ENCODE data around the gene CARHSP1. TPM values are rescaled to one million over a fixed set of nuclear protein-coding genes. Genes with fewer than 3 reads are reported as not detected.
"Not testable (repeated sequence)": the region's sequence is repeated elsewhere in the genome, so short reads cannot be mapped to it uniquely, and the experiment has no call there.

Gene CARHSP1
- polyA plus RNA-seq, 2 donors = 212 to 343 TPM

- Histone ChIP-seq H3K27me3 (ENCODE audit: control insufficient read depth in 1 of 2, insufficient read depth in 2 of 2, low read length in 2 of 2) (no peaks in the 10 kb centered on the region), H3K4me1 (ENCODE audit: control insufficient read depth in 2 of 2, insufficient read depth in 2 of 2, low read length in 1 of 2) (peaks cover 0 to 13% of the 10 kb centered on the region in 2 donors), H3K9me3 (ENCODE audit: control insufficient read depth in 2 of 2, insufficient read depth in 1 of 2, low read depth in 1 of 2, low read length in 1 of 2) (no peaks in the 10 kb centered on the region), H3K36me3 (ENCODE audit: control insufficient read depth in 2 of 2, insufficient read depth in 2 of 2, low read length in 1 of 2) (no peaks in the 10 kb centered on the region), H3K27ac (ENCODE audit: low read depth in 2 of 2, low read length in 1 of 2) (no peak overlapping the region), H3K4me3 (ENCODE audit: low read depth in 1 of 2, low read length in 2 of 2) (no peak overlapping the region)
- 47 to 51% methylated on average over 6 of the region's 6 CpGs for WGBS, 2 donors
These were observed 5.6 kb upstream of the CARHSP1 start for GRCh38 chr16:8874388-8874787.

- 88 to 95% methylated on average over 7 of the region's 7 CpGs for WGBS, 2 donors
These were observed 5.0 kb upstream of the CARHSP1 start for GRCh38 chr16:8873866-8874195.

GRCh38 chr16:8872967-8873865 lies 4.4 kb upstream of the CARHSP1 start:
- H3K27ac ChIP-seq (ENCODE audit: low read depth in 2 of 2, low read length in 1 of 2) = no peak overlapping the region
- WGBS, 2 donors = 82 to 86% methylated on average over 22 of the region's 22 CpGs
- H3K9me3 ChIP-seq (ENCODE audit: control insufficient read depth in 2 of 2, insufficient read depth in 1 of 2, low read depth in 1 of 2, low read length in 1 of 2) = no peaks in the 10 kb centered on the region
- H3K36me3 ChIP-seq (ENCODE audit: control insufficient read depth in 2 of 2, insufficient read depth in 2 of 2, low read length in 1 of 2) = no peaks in the 10 kb centered on the region
- H3K4me1 ChIP-seq (ENCODE audit: control insufficient read depth in 2 of 2, insufficient read depth in 2 of 2, low read length in 1 of 2) = peaks cover 0 to 11% of the 10 kb centered on the region in 2 donors
- no peak overlapping the region for H3K4me3 ChIP-seq (ENCODE audit: low read depth in 1 of 2, low read length in 2 of 2)
- no peaks in the 10 kb centered on the region for H3K27me3 ChIP-seq (ENCODE audit: control insufficient read depth in 1 of 2, insufficient read depth in 2 of 2, low read length in 2 of 2)

More at GRCh38 chr16:8873866-8874195, 5.0 kb upstream of the CARHSP1 start:
- not testable (repeated sequence) for H3K9me3 ChIP-seq (ENCODE audit: control insufficient read depth in 2 of 2, insufficient read depth in 1 of 2, low read depth in 1 of 2, low read length in 1 of 2); H3K4me3 ChIP-seq (ENCODE audit: low read depth in 1 of 2, low read length in 2 of 2); H3K27ac ChIP-seq (ENCODE audit: low read depth in 2 of 2, low read length in 1 of 2); H3K36me3 ChIP-seq (ENCODE audit: control insufficient read depth in 2 of 2, insufficient read depth in 2 of 2, low read length in 1 of 2); H3K27me3 ChIP-seq (ENCODE audit: control insufficient read depth in 1 of 2, insufficient read depth in 2 of 2, low read length in 2 of 2)
- peaks cover 0 to 13% of the 10 kb centered on the region in 2 donors for H3K4me1 ChIP-seq (ENCODE audit: control insufficient read depth in 2 of 2, insufficient read depth in 2 of 2, low read length in 1 of 2)

- H3K4me3 ChIP-seq (ENCODE audit: low read depth in 1 of 2, low read length in 2 of 2) = no peak overlapping the region
- no peaks in the 10 kb centered on the region for H3K9me3 ChIP-seq (ENCODE audit: control insufficient read depth in 2 of 2, insufficient read depth in 1 of 2, low read depth in 1 of 2, low read length in 1 of 2)
- H3K27ac ChIP-seq (ENCODE audit: low read depth in 2 of 2, low read length in 1 of 2) = peak overlapping the region in 1 of 2 donors; percentile 22
- H3K27me3 ChIP-seq (ENCODE audit: control insufficient read depth in 1 of 2, insufficient read depth in 2 of 2, low read length in 2 of 2) = no peaks in the 10 kb centered on the region
- H3K36me3 ChIP-seq (ENCODE audit: control insufficient read depth in 2 of 2, insufficient read depth in 2 of 2, low read length in 1 of 2) = peaks cover 0 to 2% of the 10 kb centered on the region in 2 donors
- WGBS, 2 donors = 80 to 88% methylated on average over 5 of the region's 5 CpGs
- H3K4me1 ChIP-seq (ENCODE audit: control insufficient read depth in 2 of 2, insufficient read depth in 2 of 2, low read length in 1 of 2) = peaks cover 0 to 11% of the 10 kb centered on the region in 2 donors
These were observed 3.3 kb upstream of the CARHSP1 start for GRCh38 chr16:8872071-8872470.

GRCh38 chr16:8869988-8870241 lies 1.1 kb upstream of the CARHSP1 start:
- H3K27me3 ChIP-seq (ENCODE audit: control insufficient read depth in 1 of 2, insufficient read depth in 2 of 2, low read length in 2 of 2); H3K4me3 ChIP-seq (ENCODE audit: low read depth in 1 of 2, low read length in 2 of 2); H3K9me3 ChIP-seq (ENCODE audit: control insufficient read depth in 2 of 2, insufficient read depth in 1 of 2, low read depth in 1 of 2, low read length in 1 of 2); H3K36me3 ChIP-seq (ENCODE audit: control insufficient read depth in 2 of 2, insufficient read depth in 2 of 2, low read length in 1 of 2): not testable (repeated sequence)
- Histone ChIP-seq H3K4me1 (ENCODE audit: control insufficient read depth in 2 of 2, insufficient read depth in 2 of 2, low read length in 1 of 2) (peaks cover 0 to 29% of the 10 kb centered on the region in 2 donors), H3K27ac (ENCODE audit: low read depth in 2 of 2, low read length in 1 of 2) (peak overlapping the region; percentile 61 to 99)
- 97% methylated on average over 10 of the region's 10 CpGs for WGBS, 2 donors

DNA sequence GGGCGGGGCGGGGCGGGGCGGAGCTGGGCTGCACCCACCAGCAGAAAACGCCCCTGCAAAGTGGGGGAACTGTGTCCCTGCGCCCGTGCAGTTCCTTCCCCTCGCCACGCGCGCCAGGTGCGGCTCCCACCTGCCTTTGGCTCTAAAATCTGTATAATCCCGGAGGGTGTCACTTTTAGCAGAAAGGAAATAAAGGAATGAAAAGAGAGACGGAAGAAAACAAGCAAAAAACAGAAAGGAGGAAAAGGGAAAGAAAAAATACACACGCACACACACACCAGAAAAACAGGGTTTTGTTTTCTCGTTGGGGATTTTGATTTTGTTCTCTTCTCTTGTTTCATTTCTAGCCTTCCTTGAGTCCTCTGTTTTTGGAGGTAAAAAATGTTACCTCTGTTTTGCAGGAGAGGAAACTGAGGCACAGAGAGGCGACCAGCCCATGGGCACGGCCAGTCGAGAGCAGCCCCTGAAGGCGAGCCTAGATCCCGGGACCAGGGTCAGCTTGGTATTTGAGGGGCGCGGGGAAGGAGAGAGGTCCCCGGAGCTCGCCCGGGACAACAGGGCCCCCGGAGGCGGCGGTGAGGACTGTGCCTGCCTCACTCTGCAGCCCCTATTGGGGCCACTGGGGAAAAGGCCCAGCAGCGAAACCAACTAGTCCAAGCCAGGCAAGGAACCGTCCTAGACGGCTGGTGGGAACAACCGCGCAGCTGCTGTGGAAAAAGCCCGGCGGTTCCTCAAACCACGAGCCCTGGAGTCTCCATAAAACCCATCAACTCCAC lies 594 bp upstream of the CARHSP1 start:
- no peaks in the 10 kb centered on the region for H3K27me3 ChIP-seq (ENCODE audit: control insufficient read depth in 1 of 2, insufficient read depth in 2 of 2, low read length in 2 of 2)
- peak overlapping the region; percentile 20 to 30 for H3K4me3 ChIP-seq (ENCODE audit: low read depth in 1 of 2, low read length in 2 of 2)
- peaks cover 0 to 35% of the 10 kb centered on the region in 2 donors for H3K4me1 ChIP-seq (ENCODE audit: control insufficient read depth in 2 of 2, insufficient read depth in 2 of 2, low read length in 1 of 2)
- H3K9me3 ChIP-seq (ENCODE audit: control insufficient read depth in 2 of 2, insufficient read depth in 1 of 2, low read depth in 1 of 2, low read length in 1 of 2) = no peaks in the 10 kb centered on the region
- peaks cover 0 to 4% of the 10 kb centered on the region in 2 donors for H3K36me3 ChIP-seq (ENCODE audit: control insufficient read depth in 2 of 2, insufficient read depth in 2 of 2, low read length in 1 of 2)
- H3K27ac ChIP-seq (ENCODE audit: low read depth in 2 of 2, low read length in 1 of 2) = peak overlapping the region; percentile 61 to 99
- 29 to 32% methylated on average over 37 of the region's 37 CpGs for WGBS, 2 donors

DNA sequence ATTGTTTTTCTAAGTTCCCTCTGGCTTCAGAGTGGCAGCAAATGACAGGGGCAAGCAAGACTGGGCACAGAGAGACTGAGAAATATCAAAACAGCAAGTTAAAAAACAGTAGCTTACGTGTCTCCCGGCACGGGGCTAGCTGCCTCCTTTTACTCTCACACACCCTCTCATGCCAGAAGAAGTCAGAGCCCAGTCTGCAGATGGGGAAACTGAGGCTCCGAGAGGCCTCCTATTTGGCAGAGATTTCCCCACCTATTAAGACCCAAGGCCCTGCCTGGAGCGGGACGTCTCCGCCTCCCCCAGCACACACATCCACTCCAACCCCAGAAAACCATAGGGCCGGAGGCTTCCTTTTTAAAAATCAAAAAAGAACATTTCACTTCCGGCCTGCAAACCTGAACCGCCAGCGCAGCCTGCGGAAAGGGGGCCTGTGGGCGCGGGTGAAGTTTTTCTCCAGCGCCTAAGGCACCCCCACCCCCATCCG lies 832 bp downstream of the CARHSP1 start:
- Histone ChIP-seq H3K27me3 (ENCODE audit: control insufficient read depth in 1 of 2, insufficient read depth in 2 of 2, low read length in 2 of 2) (no peaks in the 10 kb centered on the region), H3K27ac (ENCODE audit: low read depth in 2 of 2, low read length in 1 of 2) (peak overlapping the region; percentile 94 to 99), H3K4me3 (ENCODE audit: low read depth in 1 of 2, low read length in 2 of 2) (peak overlapping the region; percentile 64 to 76), H3K4me1 (ENCODE audit: control insufficient read depth in 2 of 2, insufficient read depth in 2 of 2, low read length in 1 of 2) (peaks cover 6 to 47% of the 10 kb centered on the region in 2 donors), H3K9me3 (ENCODE audit: control insufficient read depth in 2 of 2, insufficient read depth in 1 of 2, low read depth in 1 of 2, low read length in 1 of 2) (no peaks in the 10 kb centered on the region), H3K36me3 (ENCODE audit: control insufficient read depth in 2 of 2, insufficient read depth in 2 of 2, low read length in 1 of 2) (peaks cover 0 to 10% of the 10 kb centered on the region in 2 donors)
- 0 to 1% methylated on average over 14 to 16 of the region's 16 CpGs for WGBS, 2 donors

- peak overlapping the region; percentile 64 to 76 for H3K4me3 ChIP-seq (ENCODE audit: low read depth in 1 of 2, low read length in 2 of 2)
- no peaks in the 10 kb centered on the region for H3K9me3 ChIP-seq (ENCODE audit: control insufficient read depth in 2 of 2, insufficient read depth in 1 of 2, low read depth in 1 of 2, low read length in 1 of 2)
- H3K27ac ChIP-seq (ENCODE audit: low read depth in 2 of 2, low read length in 1 of 2) = peak overlapping the region; percentile 94 to 99
- H3K27me3 ChIP-seq (ENCODE audit: control insufficient read depth in 1 of 2, insufficient read depth in 2 of 2, low read length in 2 of 2) = no peaks in the 10 kb centered on the region
- H3K4me1 ChIP-seq (ENCODE audit: control insufficient read depth in 2 of 2, insufficient read depth in 2 of 2, low read length in 1 of 2) = peaks cover 6 to 52% of the 10 kb centered on the region in 2 donors
- WGBS, 2 donors = 1 to 2% methylated on average over 35 of the region's 35 CpGs
- H3K36me3 ChIP-seq (ENCODE audit: control insufficient read depth in 2 of 2, insufficient read depth in 2 of 2, low read length in 1 of 2) = peaks cover 0 to 14% of the 10 kb centered on the region in 2 donors
These were observed 1.4 kb downstream of the CARHSP1 start for GRCh38 chr16:8867216-8867931.

- peaks cover 0 to 14% of the 10 kb centered on the region in 2 donors for H3K36me3 ChIP-seq (ENCODE audit: control insufficient read depth in 2 of 2, insufficient read depth in 2 of 2, low read length in 1 of 2)
These were observed 2.0 kb downstream of the CARHSP1 start for GRCh38 chr16:8866884-8867215.

More at GRCh38 chr16:8866884-8867215, 2.0 kb downstream of the CARHSP1 start:
- Histone ChIP-seq H3K27me3 (ENCODE audit: control insufficient read depth in 1 of 2, insufficient read depth in 2 of 2, low read length in 2 of 2) (no peaks in the 10 kb centered on the region), H3K4me3 (ENCODE audit: low read depth in 1 of 2, low read length in 2 of 2) (peak overlapping the region; percentile 64 to 76), H3K9me3 (ENCODE audit: control insufficient read depth in 2 of 2, insufficient read depth in 1 of 2, low read depth in 1 of 2, low read length in 1 of 2) (no peaks in the 10 kb centered on the region), H3K27ac (ENCODE audit: low read depth in 2 of 2, low read length in 1 of 2) (peak overlapping the region; percentile 94 to 99), H3K4me1 (ENCODE audit: control insufficient read depth in 2 of 2, insufficient read depth in 2 of 2, low read length in 1 of 2) (peaks cover 6 to 49% of the 10 kb centered on the region in 2 donors)
- WGBS, 2 donors = 14 to 24% methylated on average over 15 to 16 of the region's 16 CpGs
